Parathyroid adenoma (tissue), 2 donors: ENCODE measurements around the gene CHTF18.
A peak's percentile ranks its signal among the peaks of the same experiment; 100 is the strongest.

ENCODE experiments used
- H2AFZ ChIP-seq: fragments of 300-600 bp; sonication (generic); one replicate; pipeline ENCODE4 v1.7.0; 2017; ENCODE audit warnings: antibody characterized with exemption, mild to moderate bottlenecking
- H3K27ac ChIP-seq: fragments of 300-600 bp; sonication (generic); one replicate; pipeline ENCODE4 v1.7.0; 2017
- H3K27me3 ChIP-seq: fragments of 300-600 bp; sonication (generic); one replicate; pipeline ENCODE4 v1.7.0; 2017; ENCODE audit warnings: low read length; ENCODE audit not compliant: control insufficient read depth, insufficient read depth
- H3K36me3 ChIP-seq: fragments of 300-600 bp; sonication (generic); one replicate; pipeline ENCODE4 v1.7.0; 2017; ENCODE audit warnings: low read length; ENCODE audit not compliant: control insufficient read depth, insufficient read depth
- H3K4me1 ChIP-seq: fragments of 300-600 bp; sonication (generic); one replicate; pipeline ENCODE4 v1.7.0; 2017; ENCODE audit warnings: control low read depth
- H3K4me2 ChIP-seq: fragments of 300-600 bp; sonication (generic); one replicate; pipeline ENCODE4 v1.7.0; 2017; ENCODE audit warnings: low read length
- H3K4me3 ChIP-seq: fragments of 300-600 bp; sonication (generic); one replicate; pipeline ENCODE4 v1.7.0; 2017; ENCODE audit warnings: low read depth, low read length
- H3K79me2 ChIP-seq: fragments of 300-600 bp; sonication (generic); one replicate; pipeline ENCODE4 v1.7.0; 2017; ENCODE audit warnings: control low read depth
- H3K9ac ChIP-seq: fragments of 300-600 bp; sonication (generic); one replicate; pipeline ENCODE4 v1.7.0; 2017; ENCODE audit warnings: mild to moderate bottlenecking
- H3K9me3 ChIP-seq: fragments of 300-600 bp; sonication (generic); one replicate; pipeline ENCODE4 v1.7.0; 2017; ENCODE audit warnings: low read length; ENCODE audit not compliant: control insufficient read depth
- CTCF ChIP-seq: fragments of 300-600 bp; sonication (generic); IDR thresholded peaks from one replicate; pipeline ENCODE4 v1.7.0; 2017; ENCODE audit warnings: antibody characterized with exemption, mild to moderate bottlenecking
- donor health status: primary hyperparathyroidism.

CHTF18 gene

GRCh38 chr16:814974-815373 is 26.6 kb downstream of the CHTF18 start:
- Histone ChIP-seq H3K9ac (no peak overlapping the region), H3K4me3 (no peak overlapping the region), H3K4me1 (no peaks in the 10 kb centered on the region), H3K4me2 (no peak overlapping the region), H2AFZ (no peak overlapping the region), H3K9me3 (no peaks in the 10 kb centered on the region), H3K27ac (no peak overlapping the region), H3K79me2 (no peaks in the 10 kb centered on the region), H3K27me3 (no peaks in the 10 kb centered on the region), H3K36me3 (no peaks in the 10 kb centered on the region)
- no peak for TF ChIP-seq CTCF

- Histone ChIP-seq H3K79me2 (no peaks in the 10 kb centered on the region), H3K9ac (no peak overlapping the region), H3K9me3 (no peaks in the 10 kb centered on the region), H3K4me1 (no peaks in the 10 kb centered on the region), H3K36me3 (no peaks in the 10 kb centered on the region), H3K4me2 (no peak overlapping the region), H3K27ac (no peak overlapping the region), H3K4me3 (no peak overlapping the region), H3K27me3 (no peaks in the 10 kb centered on the region), H2AFZ (no peak overlapping the region)
- TF ChIP-seq CTCF = no peak
Observed at GRCh38 chr16:815861-816260, 27.4 kb downstream of the CHTF18 start.

- no peak overlapping the region for H3K9ac ChIP-seq
Observed at GRCh38 chr16:817001-817906, 28.8 kb downstream of the CHTF18 start.

GRCh38 chr16:818132-818531 is 29.7 kb downstream of the CHTF18 start:
- Histone ChIP-seq H3K4me1 (no peaks in the 10 kb centered on the region), H3K9me3 (no peaks in the 10 kb centered on the region), H3K79me2 (no peaks in the 10 kb centered on the region), H3K27ac (no peak overlapping the region), H3K9ac (no peak overlapping the region), H3K27me3 (no peaks in the 10 kb centered on the region), H3K36me3 (no peaks in the 10 kb centered on the region), H2AFZ (no peak overlapping the region), H3K4me2 (no peak overlapping the region), H3K4me3 (no peak overlapping the region)
- no peak for TF ChIP-seq CTCF

More at GRCh38 chr16:817001-817906, 28.8 kb downstream of the CHTF18 start:
- Histone ChIP-seq H3K27ac (no peak overlapping the region), H3K79me2 (no peaks in the 10 kb centered on the region), H3K4me2 (no peak overlapping the region), H3K9me3 (no peaks in the 10 kb centered on the region), H3K4me3 (no peak overlapping the region), H3K36me3 (no peaks in the 10 kb centered on the region), H2AFZ (peak overlapping the region; percentile 56), H3K4me1 (no peaks in the 10 kb centered on the region), H3K27me3 (no peaks in the 10 kb centered on the region)
- TF ChIP-seq CTCF = no peak

GRCh38 chr16:818592-818991 is 30.2 kb downstream of the CHTF18 start:
- Histone ChIP-seq H3K27ac (no peak overlapping the region), H2AFZ (no peak overlapping the region), H3K4me1 (no peaks in the 10 kb centered on the region), H3K9me3 (no peaks in the 10 kb centered on the region), H3K36me3 (no peaks in the 10 kb centered on the region), H3K79me2 (no peaks in the 10 kb centered on the region), H3K4me3 (no peak overlapping the region), H3K4me2 (no peak overlapping the region), H3K27me3 (no peaks in the 10 kb centered on the region), H3K9ac (no peak overlapping the region)
- no peak for TF ChIP-seq CTCF
